Measurements from ENCODE around the gene DCN.
"Not testable (repeated sequence)": the region's sequence is repeated elsewhere in the genome, so short reads cannot be mapped to it uniquely, and the experiment has no call there.

DCN gene

GRCh38 chr12:91182636-91183455 lies at the start of gene DCN:
TSS of gene DCN (minus strand) at chr12:91182817. CDS start at chr12:91178552, 4,265 bp downstream.
- no peak for DNase-seq

GRCh38 chr12:91230841-91231240 lies 48.2 kb upstream of the DCN start:
- DNase-seq: no peak

GRCh38 chr12:91226951-91227350 lies 44.3 kb upstream of the DCN start:
- no peak for DNase-seq

DNA sequence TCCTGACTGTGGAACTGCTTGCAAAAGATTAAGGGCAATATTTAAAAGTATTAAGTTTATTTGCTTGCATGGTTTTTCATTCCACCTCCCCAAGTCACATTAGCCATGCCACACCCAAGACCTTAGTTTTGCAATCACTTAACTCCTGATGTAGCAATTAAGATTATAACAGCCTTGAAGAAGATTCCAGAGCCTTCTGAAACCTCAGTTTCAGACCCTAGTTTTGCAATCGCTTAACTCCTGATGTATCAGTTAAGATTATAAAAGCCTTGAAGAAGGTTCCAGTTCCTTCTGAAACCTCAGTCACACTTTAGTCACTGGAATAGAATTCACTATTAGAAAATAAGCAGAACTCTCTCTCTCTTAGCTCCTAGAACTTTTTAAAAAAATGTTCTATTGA lies 42.7 kb upstream of the DCN start:
- DNase-seq: no peak

DNA sequence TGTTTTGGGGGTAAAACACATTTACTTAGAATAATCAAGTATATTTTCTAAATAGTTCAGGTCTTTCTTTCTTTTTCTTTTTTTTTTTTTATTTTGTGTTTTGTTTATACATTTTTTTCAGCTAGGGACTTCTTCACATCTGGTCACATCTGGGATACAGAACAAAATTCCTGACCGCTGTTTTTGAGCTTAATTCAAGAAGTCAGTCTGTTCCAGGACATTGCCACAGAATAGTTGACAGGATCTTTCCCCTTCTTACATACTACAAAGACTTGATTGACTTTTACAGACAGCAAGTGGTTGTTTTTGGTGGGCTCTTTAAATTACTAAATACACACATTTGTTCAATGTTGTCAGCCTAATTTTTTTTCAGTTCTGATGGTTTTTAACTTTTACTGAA lies 41.8 kb upstream of the DCN start:
- no peak for DNase-seq

- DNase-seq: no peak
These were observed 40.1 kb upstream of the DCN start for GRCh38 chr12:91222746-91223145.

- DNase-seq: no peak
These were observed 37.3 kb upstream of the DCN start for GRCh38 chr12:91219919-91220318.

GRCh38 chr12:91219511-91219910 lies 36.9 kb upstream of the DCN start:
- no peak for DNase-seq

DNA sequence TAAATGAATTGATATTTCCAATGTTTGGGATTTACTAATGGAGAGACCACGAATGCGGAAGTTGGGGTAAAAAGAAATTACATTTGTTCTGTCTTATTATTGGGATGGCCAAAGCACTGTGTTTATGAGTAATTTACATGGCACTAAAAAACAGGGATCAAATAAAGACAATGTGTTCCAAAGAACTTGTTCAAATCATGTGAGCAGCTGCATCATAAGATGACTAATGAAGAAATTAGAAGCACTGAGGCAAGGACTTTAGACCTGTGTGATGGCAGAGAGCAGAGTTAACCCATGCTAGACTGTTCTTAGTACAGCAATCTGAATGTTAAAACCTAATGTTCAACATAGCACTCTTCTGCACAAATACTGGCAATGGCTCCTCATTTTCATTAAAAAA lies 34.3 kb upstream of the DCN start:
- no peak for DNase-seq

- no peak for DNase-seq
These were observed 33.4 kb upstream of the DCN start for GRCh38 chr12:91215940-91216454.

- no peak for DNase-seq
These were observed 29.2 kb upstream of the DCN start for GRCh38 chr12:91211866-91212265.

DNA sequence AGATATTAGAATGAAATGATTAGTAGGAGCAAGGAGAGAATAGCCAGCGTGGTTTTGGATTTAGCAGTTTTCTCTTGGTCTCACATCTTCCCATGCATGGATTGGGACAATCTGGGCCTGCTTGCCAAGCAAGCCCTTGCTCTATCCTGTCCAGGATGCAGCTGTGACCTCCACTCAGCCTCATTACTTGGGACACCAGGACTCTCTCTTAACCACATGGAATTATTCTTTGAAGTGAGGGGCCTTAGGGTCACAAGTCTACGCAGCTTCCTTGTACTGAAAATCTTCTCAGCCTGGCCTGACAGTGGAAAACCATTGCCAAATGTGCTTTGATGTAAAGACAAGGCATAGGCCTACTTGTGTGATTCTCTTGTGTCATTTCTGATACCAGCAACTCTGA lies 28.0 kb upstream of the DCN start:
- DNase-seq: no peak

DNA sequence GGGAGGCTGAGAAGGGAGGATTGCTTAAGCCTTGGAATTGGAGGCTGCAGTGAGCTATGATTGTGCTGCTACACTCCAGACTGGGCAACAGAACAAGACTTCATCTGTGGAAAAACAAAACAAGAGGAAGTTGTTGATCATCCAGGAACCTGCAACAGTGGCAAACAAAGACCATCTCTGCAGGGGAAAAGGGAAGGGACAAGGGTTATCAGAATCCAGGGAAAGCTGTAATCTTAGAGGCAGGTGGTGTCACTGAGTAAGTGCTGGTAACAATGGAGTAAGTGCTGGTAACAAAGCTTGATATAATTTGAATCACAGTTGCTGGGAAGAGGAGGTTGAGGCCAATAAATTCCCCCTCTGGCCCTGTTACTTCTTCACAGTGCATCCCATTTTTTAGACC lies 27.5 kb upstream of the DCN start:
- DNase-seq: no peak

DNA sequence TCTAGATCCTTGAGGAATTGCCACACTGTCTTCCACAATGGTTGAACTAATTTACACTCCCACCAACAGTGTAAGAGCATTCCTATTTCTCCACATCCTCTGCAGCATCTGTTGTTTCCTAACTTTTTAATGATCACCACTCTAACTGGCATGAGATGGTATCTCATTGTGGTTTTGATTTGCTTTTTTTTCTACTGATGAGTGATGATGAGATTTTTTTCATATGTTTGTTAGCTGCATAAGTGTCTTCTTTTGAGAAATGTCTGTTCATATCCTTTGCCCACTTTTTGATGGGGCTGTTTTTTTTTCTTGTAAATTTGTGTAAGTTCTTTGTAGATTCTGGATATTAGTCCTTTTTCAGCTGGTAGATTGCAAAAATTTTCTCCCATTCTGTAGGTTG lies 24.7 kb upstream of the DCN start:
- DNase-seq: not testable (repeated sequence)

- DNase-seq: no peak
These were observed 23.2 kb upstream of the DCN start for GRCh38 chr12:91205811-91206210.

DNA sequence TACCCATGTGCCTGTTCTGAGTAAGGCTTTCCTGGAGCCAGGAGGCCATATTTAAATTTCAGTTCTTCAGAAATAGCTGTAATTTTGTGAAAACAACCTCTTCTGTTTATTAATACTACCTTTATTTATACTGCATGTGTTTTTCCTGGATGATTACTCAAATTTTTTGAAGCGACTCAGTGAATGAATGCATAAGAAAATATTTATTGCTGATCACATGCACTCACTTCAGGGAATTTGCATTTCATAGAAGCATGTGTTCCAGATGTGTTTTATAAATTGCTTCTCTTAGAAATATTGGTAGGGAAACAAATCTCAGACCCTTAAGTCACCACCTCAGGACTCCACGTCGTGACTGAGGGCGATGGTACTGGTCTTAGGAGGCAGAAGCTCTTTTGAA lies 21.8 kb upstream of the DCN start:
- no peak for DNase-seq

GRCh38 chr12:91203610-91204009 lies 21.0 kb upstream of the DCN start:
- no peak for DNase-seq

GRCh38 chr12:91202390-91202789 lies 19.8 kb upstream of the DCN start:
- DNase-seq: no peak

DNA sequence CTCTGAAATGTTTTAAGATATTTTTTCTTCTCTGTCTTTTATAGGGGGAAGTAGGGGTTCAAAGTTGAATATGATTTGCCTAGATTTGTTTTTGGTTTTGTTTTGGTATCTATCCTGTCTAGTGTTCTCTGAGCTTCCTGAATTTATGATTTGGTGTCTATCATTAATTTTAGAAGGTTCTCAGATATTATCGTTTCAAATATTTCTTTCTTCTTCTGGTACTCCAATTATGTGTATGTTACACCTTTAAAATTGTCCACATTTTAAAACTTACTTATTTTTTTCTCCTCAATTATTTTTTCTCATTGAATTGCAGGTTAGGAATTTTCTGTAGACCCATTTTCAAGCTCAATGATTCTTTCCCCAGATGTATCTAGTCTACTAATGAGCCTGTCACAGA lies 13.8 kb upstream of the DCN start:
- no peak for DNase-seq

GRCh38 chr12:91194500-91194899 lies 11.9 kb upstream of the DCN start:
- no peak for DNase-seq

DNA sequence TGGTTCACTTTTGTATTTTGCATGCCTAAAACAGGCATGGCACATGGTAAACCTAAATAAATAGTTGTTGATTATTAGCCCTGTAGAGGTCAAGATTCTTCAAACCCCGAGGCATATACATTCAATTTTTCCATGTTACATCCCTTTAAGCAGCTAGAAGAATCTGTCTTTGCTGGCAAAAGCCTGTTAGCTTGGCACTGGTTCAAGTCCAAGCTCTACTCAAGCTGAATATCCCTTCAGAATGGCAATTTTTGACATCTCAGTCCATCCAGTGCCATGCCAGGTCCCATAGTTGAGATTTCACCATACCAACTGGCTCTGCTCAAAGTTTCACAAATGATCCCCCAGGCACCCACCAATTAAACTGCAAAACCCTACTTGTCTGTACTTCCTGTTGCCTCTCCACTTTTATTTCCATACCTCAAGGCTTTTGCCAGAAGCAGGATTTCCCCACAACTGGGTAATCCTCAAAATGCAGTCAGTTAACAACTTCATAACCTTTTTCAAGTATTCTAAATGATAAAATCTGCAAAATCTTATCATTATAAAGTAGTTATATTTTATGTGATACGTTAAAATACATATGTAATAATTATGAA lies 9.0 kb upstream of the DCN start:
- no peak for DNase-seq

GRCh38 chr12:91189516-91189915 lies 6.9 kb upstream of the DCN start:
- DNase-seq: no peak

DNA sequence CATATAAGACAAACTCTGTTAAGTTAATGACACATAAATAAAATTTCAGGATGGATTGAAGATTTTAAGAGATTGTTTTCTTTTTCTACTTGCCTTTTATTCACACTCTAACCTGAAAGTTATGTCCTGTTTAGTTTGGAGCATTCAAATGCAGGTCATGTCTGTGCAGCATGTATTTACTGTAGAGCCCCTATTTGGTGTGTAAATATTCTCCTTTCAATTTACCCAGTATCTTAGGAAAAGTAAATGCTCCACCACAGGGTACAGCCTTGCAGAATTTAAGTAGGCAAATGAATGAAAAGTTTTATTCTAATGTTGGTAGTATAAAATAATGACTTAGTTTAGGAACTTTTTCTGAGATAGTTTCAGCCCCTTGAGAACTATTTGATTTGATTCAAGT lies 6.2 kb upstream of the DCN start:
- no peak for DNase-seq

DNA sequence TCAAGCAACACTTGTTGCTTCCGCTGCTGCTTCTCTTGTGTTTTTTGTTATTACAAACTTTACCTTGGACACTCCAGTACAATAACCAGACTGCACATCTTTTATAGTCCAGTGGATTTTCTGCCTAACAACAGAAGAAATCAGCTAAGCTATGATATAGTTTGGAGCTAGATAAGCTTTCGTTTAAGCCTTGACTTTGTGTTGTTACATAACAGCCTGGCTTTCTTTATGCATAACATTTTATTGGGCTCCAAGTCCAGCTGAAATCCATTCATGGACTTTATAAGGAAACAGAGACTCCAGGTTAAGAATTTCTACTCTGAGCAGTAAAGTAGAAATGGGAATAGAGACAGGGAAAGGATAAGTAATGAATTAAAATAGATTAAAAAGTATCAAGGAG lies 3.5 kb upstream of the DCN start:
- DNase-seq: no peak

GRCh38 chr12:91185421-91185820 lies 2.8 kb upstream of the DCN start:
- no peak for DNase-seq
